Liver (tissue), 9 donors: ENCODE results near the gene CXCL14. TPM values are rescaled to one million over a fixed set of nuclear protein-coding genes. Genes with fewer than 3 reads are reported as not detected.

Experiments used
- DNase-seq: peaks from one replicate; pipeline ENCODE4 v3.0.0-alpha.2; 2017; ENCODE audit warnings: low spot score
- H3K27ac ChIP-seq, 2 donors: one replicate each; pipeline ENCODE4 v1.7.0; 2013; ENCODE audit warnings: inconsistent platforms in 2 of 2, low read length in 2 of 2, control low read depth in 1 of 2, low read depth in 1 of 2, mild to moderate bottlenecking in 1 of 2
- H3K27me3 ChIP-seq, 4 donors: one replicate each; pipeline versions ENCODE4 v1.6.1 to v1.7.0; 2013; ENCODE audit warnings: low read length in 3 of 4, inconsistent platforms in 1 of 4, mild to moderate bottlenecking in 1 of 4, moderate library complexity in 1 of 4; ENCODE audit not compliant: control insufficient read depth in 4 of 4, insufficient read depth in 4 of 4
- H3K36me3 ChIP-seq, 4 donors: one replicate each; pipeline versions ENCODE4 v1.6.1 to v1.7.0; 2013; ENCODE audit warnings: low read length in 3 of 4, mild to moderate bottlenecking in 3 of 4, low read depth in 1 of 4, moderate library complexity in 1 of 4; ENCODE audit not compliant: control insufficient read depth in 4 of 4, insufficient read depth in 3 of 4
- H3K4me1 ChIP-seq, 4 donors: one replicate each; pipeline versions ENCODE4 v1.6.1 to v1.7.0; 2013; ENCODE audit warnings: low read length in 3 of 4, mild to moderate bottlenecking in 3 of 4, moderate library complexity in 1 of 4; ENCODE audit not compliant: control insufficient read depth in 4 of 4, insufficient read depth in 4 of 4
- H3K4me3 ChIP-seq, 3 donors: one replicate each; pipeline versions ENCODE4 v1.6.1 to v1.7.0; 2013; ENCODE audit warnings: low read length in 3 of 3, control low read depth in 1 of 3, low read depth in 1 of 3, mild to moderate bottlenecking in 1 of 3
- H3K9ac ChIP-seq, 2 donors: one replicate each; pipeline ENCODE4 v1.7.0; 2013; ENCODE audit warnings: low read length in 2 of 2, mild to moderate bottlenecking in 2 of 2, moderate library complexity in 2 of 2, control low read depth in 1 of 2, low read depth in 1 of 2
- H3K9me3 ChIP-seq, 4 donors: one replicate each; pipeline versions ENCODE4 v1.6.1 to v1.7.0; 2013; ENCODE audit warnings: low read length in 3 of 4; ENCODE audit not compliant: control insufficient read depth in 4 of 4
- CTCF ChIP-seq: fragments of 150-350 bp; IDR thresholded peaks from 2 replicates; pipeline ENCODE4 v1.5.1; 2017; ENCODE audit warnings: improper control_type of control experiment, low read depth, low read length; ENCODE audit not compliant: missing input control
- EGR1 ChIP-seq, 2 donors: IDR thresholded peaks; 2 replicates each; pipeline ENCODE4 v1.6.1; 2016 to 2018; ENCODE audit warnings: antibody characterized with exemption in 2 of 2, low read depth in 2 of 2
- FOXA1 ChIP-seq: IDR thresholded peaks from 2 replicates; pipeline ENCODE4 v1.6.1; 2016; ENCODE audit warnings: antibody characterized with exemption
- FOXA2 ChIP-seq: IDR thresholded peaks from 2 replicates; pipeline ENCODE4 v1.6.1; 2016; ENCODE audit warnings: antibody characterized with exemption
- HNF4A ChIP-seq, 2 donors: conservative IDR thresholded peaks; 2 replicates each; pipeline ENCODE4 v1.6.1; 2016; ENCODE audit warnings: antibody characterized with exemption in 2 of 2, mild to moderate bottlenecking in 2 of 2
- HNF4G ChIP-seq: IDR thresholded peaks from 2 replicates; pipeline ENCODE4 v1.6.1; 2016; ENCODE audit warnings: antibody characterized with exemption
- JUND ChIP-seq, 2 donors: IDR thresholded peaks; 2 replicates each; pipeline ENCODE4 v1.6.1; 2016; ENCODE audit warnings: antibody characterized with exemption in 2 of 2
- MAX ChIP-seq: IDR thresholded peaks from 2 replicates; pipeline ENCODE4 v1.6.1; 2016; ENCODE audit warnings: antibody characterized with exemption
- RAD21 ChIP-seq, 2 donors: IDR thresholded peaks; 2 replicates each; pipeline ENCODE4 v1.6.1; 2016; ENCODE audit warnings: antibody characterized with exemption in 2 of 2, mild to moderate bottlenecking in 2 of 2
- REST ChIP-seq: IDR thresholded peaks from 2 replicates; pipeline ENCODE4 v1.6.1; 2016; ENCODE audit warnings: antibody characterized with exemption, mild to moderate bottlenecking
- RXRA ChIP-seq, 2 donors: IDR thresholded peaks; 2 replicates each; pipeline ENCODE4 v1.6.1; 2017 to 2018; ENCODE audit warnings: antibody characterized with exemption in 2 of 2, mild to moderate bottlenecking in 1 of 2
- SP1 ChIP-seq: IDR thresholded peaks from 2 replicates; pipeline ENCODE4 v1.6.1; 2018; ENCODE audit warnings: antibody characterized with exemption, mild to moderate bottlenecking
- TAF1 ChIP-seq: conservative IDR thresholded peaks from 2 replicates; pipeline ENCODE4 v1.6.1; 2016; ENCODE audit warnings: antibody characterized with exemption, mild to moderate bottlenecking
- ZBTB33 ChIP-seq: IDR thresholded peaks from 2 replicates; pipeline ENCODE4 v1.6.1; 2016; ENCODE audit warnings: antibody characterized with exemption
- WGBS: extraction: QIAGEN DNeasy Blood & Tissue Kit; methylation state at CpG from one replicate; pipeline ENCODE4 v1.1.7; 2013; 5-methylcytosine and 5-hydroxymethylcytosine counted together
- polyA plus RNA-seq, 2 donors: library from polyadenylated mRNA; stranded (reverse) in 1 of 2; unstranded in 1 of 2; fragments of 200-250 nt in 1 of 2; fragments of >200 nt in 1 of 2; fragmentation: Nextera tagmentation in 1 of 2; extraction: Ambion mirVana in 1 of 2; gene quantifications; one replicate each; pipeline versions ENCODE4 v1.2.1 to v1.2.3, GENCODE V29; 2013 to 2015
- total RNA-seq, 2 donors: library from RNA; depleted of rRNA; stranded (reverse); fragments of >200 nt; gene quantifications; one replicate each; pipeline ENCODE4 v1.2.3, GENCODE V29; 2014
- donor health status: healthy.
- donor health status: healthy.
- donor health status: healthy.
- donor health status: healthy.
- donor health status: healthy.

The CXCL14 gene
- total and polyA plus RNA-seq, 4 donors, result 2.7 to 13.7 (median 8.3) TPM

- Histone ChIP-seq H3K4me3 (no peak overlapping the region), H3K27me3 (peaks cover 4 to 28% (median 15%) of the 10 kb centered on the region in 4 donors), H3K27ac (no peak overlapping the region), H3K36me3 (no peaks in the 10 kb centered on the region), H3K4me1 (peaks cover 0 to 16% (median 7%) of the 10 kb centered on the region in 4 donors), H3K9me3 (peaks cover 0 to 11% (median 6%) of the 10 kb centered on the region in 4 donors), H3K9ac (no peak overlapping the region)
- TF ChIP-seq TAF1 (no peak), FOXA1 (no peak), ZBTB33 (no peak), EGR1 (IDR thresholded peaks at IDR 0.05; ENCODE audit: low read depth in 2 of 2) (no peak), FOXA2 (no peak), MAX (no peak), SP1 (no peak), REST (no peak)
- no peak for DNase-seq
- 48% methylated on average over 7 of the region's 7 CpGs for WGBS
These were observed 41.5 kb downstream of the CXCL14 start for GRCh38 chr5:135537271-135537670.

GRCh38 chr5:135535820-135536801, 42.7 kb downstream of the CXCL14 start, which contains the start of gene NEUROG1:
TSS of gene NEUROG1 (minus strand) at chr5:135535964. CDS start at chr5:135535690, 274 bp downstream.
- Histone ChIP-seq H3K27ac (no peak within 1 kb of the TSS), H3K9ac (no peak within 1 kb of the TSS), H3K4me3 (no peak within 1 kb of the TSS), H3K27me3 (peaks cover 8 to 24% (median 10%) of the 10 kb centered on the region in 4 donors), H3K36me3 (no peaks in the 10 kb centered on the region), H3K9me3 (peaks cover 0 to 11% (median 6%) of the 10 kb centered on the region in 4 donors), H3K4me1 (peaks cover 0 to 16% (median 7%) of the 10 kb centered on the region in 4 donors)
- DNase-seq, result no peak
- TF ChIP-seq TAF1 (no peak), REST (no peak), RXRA (IDR thresholded peaks at IDR 0.05) (no peak), CTCF (no peak), HNF4G (no peak), MAX (no peak), ZBTB33 (no peak), RAD21 (IDR thresholded peaks at IDR 0.05) (no peak), JUND (IDR thresholded peaks at IDR 0.05) (no peak), EGR1 (IDR thresholded peaks at IDR 0.05; ENCODE audit: low read depth in 2 of 2) (no peak), HNF4A (conservative IDR thresholded peaks at IDR 0.05) (no peak), SP1 (no peak)
- 3% methylated on average over 74 of the region's 74 CpGs for WGBS
